GM12892 (cell line): Measurements from ENCODE around the gene ITGA8.

Source experiments
- POLR2A ChIP-seq: IDR thresholded peaks from 2 replicates; pipeline ENCODE4 v1.6.1; 2011; ENCODE audit warnings: low read depth, low read length, control low read depth
- POLR2AphosphoS5 ChIP-seq: IDR thresholded peaks from 2 replicates; pipeline ENCODE4 v1.6.1; 2011; ENCODE audit warnings: low read depth, low read length, control low read depth
- TAF1 ChIP-seq: IDR thresholded peaks from 2 replicates; pipeline ENCODE4 v1.6.1; 2011; ENCODE audit warnings: low read depth, mild to moderate bottlenecking, control low read depth, low read length, borderline replicate concordance

DNA sequence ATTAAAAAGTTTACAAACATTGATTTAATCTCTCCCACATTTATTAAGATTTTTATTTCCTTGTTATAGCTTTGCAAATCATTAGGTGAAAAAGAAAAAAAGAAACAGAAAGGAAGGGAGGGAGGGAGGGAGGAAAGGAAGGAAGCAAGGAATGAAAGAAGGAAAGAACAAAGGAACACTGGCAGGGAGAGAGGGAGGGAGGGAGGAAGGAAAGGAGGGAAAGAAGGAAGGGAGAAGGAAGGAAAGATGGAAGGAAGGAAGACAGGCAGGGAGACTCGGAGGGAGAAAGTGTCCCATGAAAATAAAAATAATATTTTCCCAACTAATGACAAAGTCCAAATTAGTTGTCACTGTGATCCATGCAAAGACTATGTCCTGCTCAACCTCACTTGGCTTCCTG lies 6.3 kb upstream of the ITGA8 start:
- TF ChIP-seq POLR2A (no peak), POLR2AphosphoS5 (no peak), TAF1 (no peak)
